ENCODE measurements around the gene OPALIN. TPM values are rescaled to one million over a fixed set of nuclear protein-coding genes. Genes with fewer than 3 reads are reported as not detected.

OPALIN gene
- total RNA-seq, 1 donor from 2014 or later: not detected

DNA sequence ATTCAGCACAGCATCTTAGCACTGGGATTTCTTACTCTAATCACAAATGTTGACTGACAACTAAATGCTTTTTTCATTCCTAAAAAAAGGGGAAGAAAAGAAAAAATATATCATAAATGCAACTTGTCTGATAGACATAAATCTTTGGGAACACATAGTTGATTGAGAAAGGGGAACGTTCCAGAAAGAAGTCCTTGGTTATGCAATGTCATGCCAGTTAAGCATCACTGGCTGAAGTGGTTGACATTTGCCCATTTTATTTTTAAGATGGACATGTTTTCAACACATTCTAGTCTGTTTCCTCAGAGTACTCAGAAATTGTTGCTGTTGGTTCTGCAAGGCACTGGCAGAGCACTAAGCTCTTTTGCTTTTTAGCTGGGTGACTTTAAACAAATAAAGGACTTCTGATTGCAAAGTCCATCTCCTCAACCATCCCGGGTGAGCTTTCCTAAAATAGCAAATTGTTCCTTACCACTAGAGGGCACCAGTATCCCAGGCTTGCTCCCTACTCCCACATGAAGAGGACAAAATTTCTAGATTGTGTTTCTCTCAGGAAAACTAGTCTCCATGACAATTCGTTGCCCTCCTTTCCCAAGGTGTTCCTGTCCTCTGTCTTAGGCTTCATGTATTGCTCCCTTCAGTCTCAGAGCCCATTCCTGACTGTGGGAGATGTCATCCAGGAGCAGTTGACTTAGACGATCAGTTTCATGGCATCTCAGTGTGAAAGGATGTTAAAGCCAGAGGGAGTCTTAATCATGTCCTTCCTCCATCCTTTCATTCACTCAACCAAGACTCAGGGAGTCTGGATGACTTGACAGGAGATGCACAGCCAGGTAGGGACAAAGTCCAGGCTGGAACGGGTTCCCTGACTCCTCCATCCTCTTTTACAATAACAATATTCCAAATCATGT is 23.9 kb downstream of the OPALIN start:
- no peak for ATAC-seq (ENCODE audit: low read depth)
- TF ChIP-seq, protein P1, sequence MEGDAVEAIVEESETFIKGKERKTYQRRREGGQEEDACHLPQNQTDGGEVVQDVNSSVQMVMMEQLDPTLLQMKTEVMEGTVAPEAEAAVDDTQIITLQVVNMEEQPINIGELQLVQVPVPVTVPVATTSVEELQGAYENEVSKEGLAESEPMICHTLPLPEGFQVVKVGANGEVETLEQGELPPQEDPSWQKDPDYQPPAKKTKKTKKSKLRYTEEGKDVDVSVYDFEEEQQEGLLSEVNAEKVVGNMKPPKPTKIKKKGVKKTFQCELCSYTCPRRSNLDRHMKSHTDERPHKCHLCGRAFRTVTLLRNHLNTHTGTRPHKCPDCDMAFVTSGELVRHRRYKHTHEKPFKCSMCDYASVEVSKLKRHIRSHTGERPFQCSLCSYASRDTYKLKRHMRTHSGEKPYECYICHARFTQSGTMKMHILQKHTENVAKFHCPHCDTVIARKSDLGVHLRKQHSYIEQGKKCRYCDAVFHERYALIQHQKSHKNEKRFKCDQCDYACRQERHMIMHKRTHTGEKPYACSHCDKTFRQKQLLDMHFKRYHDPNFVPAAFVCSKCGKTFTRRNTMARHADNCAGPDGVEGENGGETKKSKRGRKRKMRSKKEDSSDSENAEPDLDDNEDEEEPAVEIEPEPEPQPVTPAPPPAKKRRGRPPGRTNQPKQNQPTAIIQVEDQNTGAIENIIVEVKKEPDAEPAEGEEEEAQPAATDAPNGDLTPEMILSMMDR (IDR thresholded peaks at IDR 0.05): no peak
- POLR2A ChIA-PET: interaction anchor here (1.3 kb wide), 1 partner anchor 105 kb away, joined by 3 read pairs; no protein-coding TSS in a partner anchor

DNA sequence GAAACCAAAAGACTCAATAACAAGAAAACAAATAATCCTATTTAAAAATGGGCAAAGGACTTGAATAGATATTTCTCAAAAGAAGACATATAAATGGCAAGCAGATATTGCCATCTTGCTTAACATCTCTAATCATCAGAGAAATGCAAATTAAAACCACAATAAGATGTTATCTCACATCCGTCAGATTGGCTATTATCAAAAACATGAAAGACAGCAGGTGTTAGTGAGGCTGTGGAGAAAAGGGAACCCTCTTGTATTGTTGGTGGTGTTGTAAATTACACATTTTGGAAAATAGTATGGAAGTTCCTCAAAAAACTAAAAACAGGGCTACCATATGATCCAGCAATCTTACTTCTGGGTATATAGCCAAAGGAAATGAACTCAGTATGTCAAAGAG is 25.7 kb downstream of the OPALIN start:
- no peak for DNase-seq
- H3K27ac Mint-ChIP-seq: no peak overlapping the region
- ChIA-PET CTCF (interaction anchor here (3.1 kb wide), 1 partner anchor 104 kb away, joined by 19 read pairs; no protein-coding TSS in a partner anchor), POLR2A (no interaction called here)
- H3K27me3 Mint-ChIP-seq: peaks cover 10% of the 10 kb centered on the region
- no peaks in the 10 kb centered on the region for H3K36me3 Mint-ChIP-seq (ENCODE audit: low read depth)
- no peak for ATAC-seq (ENCODE audit: low read depth)
- peaks cover 3% of the 10 kb centered on the region for H3K4me1 Mint-ChIP-seq
- intact Hi-C loops (cut with micrococcal nuclease): no loop called here
- TF ChIP-seq, protein P1 (IDR thresholded peaks at IDR 0.05): no peak
- H3K9me3 Mint-ChIP-seq: no peaks in the 10 kb centered on the region
- no peak overlapping the region for H3K4me3 Mint-ChIP-seq

More for the DNA sequence above, 23.9 kb downstream of the OPALIN start:
- no peak overlapping the region for H3K4me3 Mint-ChIP-seq
- H3K9me3 Mint-ChIP-seq: no peaks in the 10 kb centered on the region
- peaks cover 3% of the 10 kb centered on the region for H3K4me1 Mint-ChIP-seq
- no peak overlapping the region for H3K27ac Mint-ChIP-seq
- H3K27me3 Mint-ChIP-seq: peaks cover 6% of the 10 kb centered on the region
- intact Hi-C loops (cut with micrococcal nuclease): no loop called here
- DNase-seq: no peak
- no peaks in the 10 kb centered on the region for H3K36me3 Mint-ChIP-seq (ENCODE audit: low read depth)
- CTCF ChIA-PET: interaction anchor here (1.3 to 3.1 kb wide), 4 partner anchors 11 to 105 kb away, joined by 3 to 19 read pairs (median 5); no protein-coding TSS in a partner anchor

DNA sequence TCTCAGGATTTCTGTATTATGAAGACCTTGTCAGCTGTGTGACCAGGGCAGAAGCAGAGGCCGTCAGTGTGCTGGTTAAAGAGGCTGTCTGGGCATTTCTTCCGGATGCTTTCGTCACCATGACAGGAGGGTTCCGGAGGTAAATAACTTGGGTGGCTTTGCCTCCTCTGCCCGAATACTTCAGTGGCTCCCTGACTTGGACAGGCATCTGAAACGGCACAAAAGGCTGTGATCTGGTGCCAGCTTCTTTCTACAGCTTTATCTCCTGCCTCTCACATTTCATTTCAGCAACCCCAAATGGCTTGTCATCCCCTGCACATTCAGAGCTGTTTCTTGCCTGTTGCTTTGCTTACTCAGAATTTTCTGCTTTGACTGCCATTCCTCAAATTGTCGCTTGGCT is 31.3 kb downstream of the OPALIN start:
- DNase-seq (no peak), ATAC-seq (ENCODE audit: low read depth) (no peak)
- Mint-ChIP-seq H3K4me1 (no peaks in the 10 kb centered on the region), H3K4me3 (no peak overlapping the region), H3K27me3 (peaks cover 15% of the 10 kb centered on the region), H3K9me3 (no peaks in the 10 kb centered on the region), H3K36me3 (ENCODE audit: low read depth) (no peaks in the 10 kb centered on the region), H3K27ac (no peak overlapping the region)
- POLR2A ChIA-PET: no interaction called here
- intact Hi-C loops (cut with micrococcal nuclease): no loop called here
- CTCF ChIA-PET: interaction anchor here (1.3 kb wide), 1 partner anchor 10 kb away, joined by 3 read pairs; no protein-coding TSS in a partner anchor
- TF ChIP-seq, protein P1 (IDR thresholded peaks at IDR 0.05): no peak

DNA sequence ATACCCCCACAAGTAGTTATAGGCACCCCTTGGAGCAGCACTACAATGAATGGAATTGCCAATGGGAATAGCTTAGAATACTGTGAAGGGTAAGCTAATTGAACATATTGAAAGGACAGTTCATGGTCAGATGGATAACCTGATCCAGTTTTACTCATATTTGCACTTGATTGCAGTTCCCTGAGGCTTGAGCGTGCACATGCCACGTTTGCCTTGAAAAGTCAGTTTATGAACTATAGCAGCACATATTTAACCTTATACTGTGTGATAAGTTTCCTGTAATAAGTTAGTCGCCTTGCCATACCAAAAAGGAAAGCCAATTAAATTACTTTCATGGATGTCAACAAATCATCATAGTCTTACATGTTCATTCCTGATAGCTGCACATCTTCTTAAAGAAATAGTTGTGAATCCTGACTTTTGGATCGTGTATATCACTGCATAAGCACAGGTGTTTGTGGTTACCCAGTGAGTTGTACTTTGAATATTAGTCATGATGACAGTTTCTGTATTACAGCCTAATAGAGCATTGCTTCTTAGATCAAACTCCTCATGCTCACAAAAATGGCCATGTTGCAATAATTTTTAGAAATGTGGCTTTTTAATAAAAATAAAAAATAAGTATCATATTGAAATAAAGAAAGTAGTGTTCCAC is 33.0 kb downstream of the OPALIN start:
- TF ChIP-seq, protein P1 (IDR thresholded peaks at IDR 0.05): no peak
- CTCF ChIA-PET: interaction anchor here (0.7 to 0.9 kb wide), 2 partner anchors 96 to 309 kb away, joined by 3 to 4 read pairs; no protein-coding TSS in a partner anchor
- Mint-ChIP-seq H3K4me3 (no peak overlapping the region), H3K36me3 (ENCODE audit: low read depth) (no peaks in the 10 kb centered on the region), H3K27me3 (peaks cover 14% of the 10 kb centered on the region), H3K27ac (no peak overlapping the region), H3K9me3 (no peaks in the 10 kb centered on the region), H3K4me1 (no peaks in the 10 kb centered on the region)
- intact Hi-C loops (cut with micrococcal nuclease): no loop called here
- no peak for ATAC-seq (ENCODE audit: low read depth)
- POLR2A ChIA-PET: no interaction called here
- no peak for DNase-seq

DNA sequence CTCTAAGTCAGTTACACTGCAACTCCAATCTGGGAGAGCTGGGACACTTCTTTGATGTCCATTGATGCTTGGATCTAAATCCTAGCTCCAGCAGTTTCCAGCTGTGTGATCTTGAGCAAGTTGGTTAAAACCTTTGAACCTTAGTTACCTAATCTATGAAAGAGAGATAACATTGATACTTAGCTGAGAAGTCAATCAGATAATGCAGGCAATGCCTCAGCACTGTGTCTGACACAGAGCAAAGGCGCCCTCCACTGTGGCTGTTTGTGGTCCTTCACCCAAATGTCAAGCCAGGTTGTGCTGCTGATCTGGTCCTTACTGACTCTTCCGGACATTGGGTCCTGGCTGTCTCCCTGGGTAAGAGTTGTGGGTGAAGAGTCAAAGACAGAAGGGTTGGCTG is 34.4 kb downstream of the OPALIN start:
- Mint-ChIP-seq H3K36me3 (ENCODE audit: low read depth) (no peaks in the 10 kb centered on the region), H3K27ac (no peak overlapping the region), H3K4me3 (no peak overlapping the region), H3K9me3 (no peaks in the 10 kb centered on the region), H3K4me1 (no peaks in the 10 kb centered on the region), H3K27me3 (peaks cover 10% of the 10 kb centered on the region)
- ChIA-PET POLR2A (interaction anchor here (0.5 to 1.1 kb wide), 2 partner anchors 93 to 95 kb away, joined by 4 to 7 read pairs; no protein-coding TSS in a partner anchor), CTCF (interaction anchor here (0.9 to 1.4 kb wide), 3 partner anchors 10 to 308 kb away, joined by 3 to 6 read pairs (median 5); no protein-coding TSS in a partner anchor)
- ATAC-seq (ENCODE audit: low read depth) (no peak), DNase-seq (no peak)
- intact Hi-C loops (cut with micrococcal nuclease): no loop called here
- TF ChIP-seq, protein P1 (IDR thresholded peaks at IDR 0.05): no peak
